ENCODE measurements around the gene SSBP2. TPM values are rescaled to one million over a fixed set of nuclear protein-coding genes. Genes with fewer than 3 reads are reported as not detected.

Gene SSBP2
- total RNA-seq, 1 donor from 2014 or later = 85.8 TPM

DNA sequence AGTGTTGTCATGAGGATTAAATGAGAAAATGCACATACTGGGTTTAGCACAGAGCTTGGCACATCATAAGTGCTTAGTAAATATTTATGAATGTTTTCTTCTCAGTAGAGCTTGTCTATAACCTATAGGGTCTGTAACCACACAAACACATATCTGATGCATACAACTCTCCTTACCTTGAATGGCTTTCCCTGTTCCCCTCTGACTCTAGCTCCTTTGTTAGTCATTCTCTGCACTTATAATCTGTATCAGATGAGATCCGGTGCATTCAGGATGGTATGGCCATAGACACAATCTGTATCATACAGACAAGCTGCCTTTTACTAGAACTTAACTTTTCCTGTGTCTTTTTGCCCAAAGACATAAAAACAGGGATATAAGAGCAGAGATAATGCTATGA, 11.1 kb upstream of the SSBP2 start:
- Mint-ChIP-seq H3K4me3 (no peak overlapping the region), H3K9me3 (no peaks in the 10 kb centered on the region), H3K27ac (no peak overlapping the region), H3K27me3 (ENCODE audit: low read depth) (no peaks in the 10 kb centered on the region), H3K36me3 (no peaks in the 10 kb centered on the region), H3K4me1 (peaks cover 17% of the 10 kb centered on the region)
- TF ChIP-seq, protein P1, sequence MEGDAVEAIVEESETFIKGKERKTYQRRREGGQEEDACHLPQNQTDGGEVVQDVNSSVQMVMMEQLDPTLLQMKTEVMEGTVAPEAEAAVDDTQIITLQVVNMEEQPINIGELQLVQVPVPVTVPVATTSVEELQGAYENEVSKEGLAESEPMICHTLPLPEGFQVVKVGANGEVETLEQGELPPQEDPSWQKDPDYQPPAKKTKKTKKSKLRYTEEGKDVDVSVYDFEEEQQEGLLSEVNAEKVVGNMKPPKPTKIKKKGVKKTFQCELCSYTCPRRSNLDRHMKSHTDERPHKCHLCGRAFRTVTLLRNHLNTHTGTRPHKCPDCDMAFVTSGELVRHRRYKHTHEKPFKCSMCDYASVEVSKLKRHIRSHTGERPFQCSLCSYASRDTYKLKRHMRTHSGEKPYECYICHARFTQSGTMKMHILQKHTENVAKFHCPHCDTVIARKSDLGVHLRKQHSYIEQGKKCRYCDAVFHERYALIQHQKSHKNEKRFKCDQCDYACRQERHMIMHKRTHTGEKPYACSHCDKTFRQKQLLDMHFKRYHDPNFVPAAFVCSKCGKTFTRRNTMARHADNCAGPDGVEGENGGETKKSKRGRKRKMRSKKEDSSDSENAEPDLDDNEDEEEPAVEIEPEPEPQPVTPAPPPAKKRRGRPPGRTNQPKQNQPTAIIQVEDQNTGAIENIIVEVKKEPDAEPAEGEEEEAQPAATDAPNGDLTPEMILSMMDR (IDR thresholded peaks at IDR 0.05; ENCODE audit: unreplicated experiment) = no peak
- no peak for DNase-seq (ENCODE audit: low spot score in 2 of 2, unreplicated experiment in 2 of 2)

- DNase-seq (ENCODE audit: low spot score in 2 of 2, unreplicated experiment in 2 of 2) = no peak
- Mint-ChIP-seq H3K4me1 (peaks cover 16% of the 10 kb centered on the region), H3K9me3 (no peaks in the 10 kb centered on the region), H3K27me3 (ENCODE audit: low read depth) (no peaks in the 10 kb centered on the region), H3K4me3 (no peak overlapping the region), H3K27ac (no peak overlapping the region), H3K36me3 (no peaks in the 10 kb centered on the region)
- TF ChIP-seq, protein P1 (IDR thresholded peaks at IDR 0.05; ENCODE audit: unreplicated experiment) = no peak
Measured at GRCh38 chr5:81761270-81761669, 10.4 kb upstream of the SSBP2 start.

DNA sequence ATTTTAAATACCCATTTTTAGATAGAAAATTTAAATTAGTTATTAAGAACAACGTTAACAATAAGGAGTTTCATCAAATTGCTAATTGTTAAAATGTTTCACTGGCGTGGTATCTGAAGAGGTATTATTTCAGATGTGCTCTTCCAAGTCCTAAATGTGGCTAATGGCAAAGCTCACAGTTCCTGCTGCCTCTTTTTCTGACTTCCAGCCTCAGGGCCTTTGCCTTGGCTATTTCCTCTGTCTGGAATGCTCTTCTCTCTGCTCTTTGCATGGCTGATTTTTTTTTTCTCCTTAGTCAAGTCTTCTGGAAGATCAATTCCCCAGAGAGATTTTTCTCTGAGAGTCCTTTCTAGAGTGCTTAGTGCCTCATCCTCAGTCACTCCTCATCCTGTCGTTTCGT, 9.6 kb upstream of the SSBP2 start:
- H3K36me3 Mint-ChIP-seq = no peaks in the 10 kb centered on the region
- no peaks in the 10 kb centered on the region for H3K27me3 Mint-ChIP-seq (ENCODE audit: low read depth)
- H3K4me3 Mint-ChIP-seq = no peak overlapping the region
- no peak overlapping the region for H3K27ac Mint-ChIP-seq
- TF ChIP-seq, protein P1 (IDR thresholded peaks at IDR 0.05; ENCODE audit: unreplicated experiment) = no peak
- DNase-seq (ENCODE audit: low spot score in 2 of 2, unreplicated experiment in 2 of 2) = no peak
- peaks cover 22% of the 10 kb centered on the region for H3K4me1 Mint-ChIP-seq
- no peaks in the 10 kb centered on the region for H3K9me3 Mint-ChIP-seq

DNA sequence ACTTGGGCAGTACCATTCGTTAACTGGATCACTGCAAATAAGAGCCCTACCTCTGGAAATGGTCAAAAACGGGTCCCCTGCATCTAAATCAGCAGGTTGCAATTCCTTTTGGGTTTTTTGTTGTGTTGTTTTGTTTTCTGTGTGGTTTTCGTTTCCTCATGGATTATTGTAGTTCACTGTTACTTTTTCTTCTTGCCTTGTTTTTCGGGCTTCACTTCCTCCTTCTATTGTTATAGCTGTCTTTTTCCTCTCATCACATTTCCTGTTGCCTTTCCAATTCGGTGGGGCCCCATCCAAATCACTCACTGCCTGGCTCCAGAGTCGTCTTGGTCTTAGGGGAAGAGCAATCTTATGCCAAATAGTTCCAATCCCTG, 8.7 kb upstream of the SSBP2 start:
- Mint-ChIP-seq H3K4me3 (no peak overlapping the region), H3K27me3 (ENCODE audit: low read depth) (no peaks in the 10 kb centered on the region), H3K4me1 (peaks cover 28% of the 10 kb centered on the region), H3K36me3 (no peaks in the 10 kb centered on the region), H3K27ac (no peak overlapping the region), H3K9me3 (no peaks in the 10 kb centered on the region)
- TF ChIP-seq, protein P1 (IDR thresholded peaks at IDR 0.05; ENCODE audit: unreplicated experiment) = no peak
- DNase-seq (ENCODE audit: low spot score in 2 of 2, unreplicated experiment in 2 of 2) = no peak

DNA sequence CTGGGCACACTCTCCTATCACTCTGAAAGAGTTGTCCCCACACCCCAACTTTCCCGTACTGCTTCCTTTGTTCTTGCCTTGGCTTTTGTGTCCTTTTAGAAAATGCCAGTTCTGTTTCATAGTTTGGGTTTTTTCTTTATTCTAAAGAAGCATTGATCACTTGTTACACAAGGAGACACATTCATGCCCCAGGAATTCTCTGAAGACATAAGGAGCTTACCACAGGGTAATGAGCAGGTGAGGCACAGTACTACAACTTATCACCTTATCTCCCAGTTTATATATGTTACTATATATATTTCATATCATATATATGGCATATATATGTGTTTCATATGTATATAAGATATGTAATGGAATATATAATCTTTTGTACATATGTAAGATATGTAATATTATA, 6.5 kb upstream of the SSBP2 start:
- TF ChIP-seq, protein P1 (IDR thresholded peaks at IDR 0.05; ENCODE audit: unreplicated experiment) = no peak
- no peak overlapping the region for H3K27ac Mint-ChIP-seq
- H3K4me1 Mint-ChIP-seq = peaks cover 42% of the 10 kb centered on the region
- H3K36me3 Mint-ChIP-seq = no peaks in the 10 kb centered on the region
- no peak for DNase-seq (ENCODE audit: low spot score in 2 of 2, unreplicated experiment in 2 of 2)
- H3K27me3 Mint-ChIP-seq (ENCODE audit: low read depth) = no peaks in the 10 kb centered on the region
- H3K4me3 Mint-ChIP-seq = no peak overlapping the region
- H3K9me3 Mint-ChIP-seq = no peaks in the 10 kb centered on the region

DNA sequence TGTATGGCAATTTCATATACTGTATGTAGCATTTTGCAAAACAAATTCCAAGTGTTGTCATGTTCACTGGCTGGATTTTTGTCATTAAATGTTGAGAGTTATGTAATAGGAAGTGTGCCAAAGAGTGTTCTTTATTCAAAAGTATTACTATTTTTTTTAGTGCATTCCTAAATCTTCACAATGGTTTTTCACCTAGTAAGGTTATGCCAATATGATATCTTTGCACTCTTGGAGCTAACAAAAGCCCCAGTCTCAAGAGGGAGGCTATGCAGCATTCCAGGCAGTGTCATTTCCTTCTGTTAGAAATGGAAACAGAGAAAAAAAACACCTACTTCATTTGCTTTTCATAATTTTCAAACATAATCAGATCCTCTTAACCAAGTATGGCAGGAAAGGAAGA, 5.1 kb upstream of the SSBP2 start:
- Mint-ChIP-seq H3K27me3 (ENCODE audit: low read depth) (no peaks in the 10 kb centered on the region), H3K4me3 (no peak overlapping the region), H3K4me1 (peaks cover 43% of the 10 kb centered on the region), H3K9me3 (no peaks in the 10 kb centered on the region), H3K36me3 (no peaks in the 10 kb centered on the region), H3K27ac (peak overlapping the region; percentile 74)
- DNase-seq (ENCODE audit: low spot score in 2 of 2, unreplicated experiment in 2 of 2) = no peak
- TF ChIP-seq, protein P1 (IDR thresholded peaks at IDR 0.05; ENCODE audit: unreplicated experiment) = no peak

Data from mesothelial cell of epicardium (in vitro differentiated cells).